ENCODE measurements around the gene TGM5. TPM values are rescaled to one million over a fixed set of nuclear protein-coding genes. Genes with fewer than 3 reads are reported as not detected.

Gene TGM5
- total RNA-seq, 4 donors from 2014 or later = 0.31 to 1.3 (median 0.58) TPM; not detected in 1

GRCh38 chr15:43196760-43197548, 69.8 kb downstream of the TGM5 start:
- Histone ChIP-seq H3K36me3 (peaks cover 17 to 70% of the 10 kb centered on the region in 2 donors), H3K4me3 (no peak overlapping the region), H3K27me3 (no peaks in the 10 kb centered on the region), H3K4me1 (no peaks in the 10 kb centered on the region), H3K9me3 (peaks cover 0 to 3% (median 0%) of the 10 kb centered on the region in 3 donors), H3K27ac (no peak overlapping the region)
- 84 to 86% methylated on average over 7 to 9 of the region's 10 CpGs for WGBS, 2 donors (ENCODE audit: low coverage in 1 of 2)
- TF ChIP-seq POLR2AphosphoS5 (IDR thresholded peaks at IDR 0.05) (no peak), POLR2A (IDR thresholded peaks at IDR 0.05) (no peak), EP300 (IDR thresholded peaks at IDR 0.05) (no peak), CTCF (IDR thresholded peaks at IDR 0.05) (no peak)
- ATAC-seq = no peak

GRCh38 chr15:43194795-43195194, 71.9 kb downstream of the TGM5 start:
- Histone ChIP-seq H3K27me3 (no peaks in the 10 kb centered on the region), H3K9me3 (peaks cover 0 to 3% (median 0%) of the 10 kb centered on the region in 3 donors), H3K4me1 (peaks cover 0 to 8% (median 0%) of the 10 kb centered on the region in 3 donors), H3K4me3 (no peak overlapping the region), H3K36me3 (peaks cover 25 to 92% of the 10 kb centered on the region in 2 donors), H3K27ac (no peak overlapping the region)
- no peak for TF ChIP-seq CTCF (IDR thresholded peaks at IDR 0.05)
- no peak for TF ChIP-seq POLR2A (IDR thresholded peaks at IDR 0.05)
- TF ChIP-seq EP300 (IDR thresholded peaks at IDR 0.05) = no peak
- no peak for TF ChIP-seq POLR2AphosphoS5 (IDR thresholded peaks at IDR 0.05)
- ATAC-seq = no peak
- WGBS, 2 donors (ENCODE audit: low coverage in 1 of 2) = 60 to 77% methylated on average over 2 of the region's 2 CpGs

GRCh38 chr15:43193710-43194109, 73.0 kb downstream of the TGM5 start:
- Histone ChIP-seq H3K36me3 (peaks cover 25 to 95% of the 10 kb centered on the region in 2 donors), H3K9me3 (peaks cover 0 to 3% (median 0%) of the 10 kb centered on the region in 3 donors), H3K27me3 (no peaks in the 10 kb centered on the region), H3K27ac (no peak overlapping the region), H3K4me1 (peaks cover 0 to 16% (median 0%) of the 10 kb centered on the region in 3 donors), H3K4me3 (no peak overlapping the region)
- WGBS, 2 donors (ENCODE audit: low coverage in 1 of 2) = 88% methylated on average over 2 of the region's 2 CpGs
- no peak for ATAC-seq
- TF ChIP-seq CTCF (IDR thresholded peaks at IDR 0.05) = no peak
- TF ChIP-seq EP300 (IDR thresholded peaks at IDR 0.05) = no peak
- no peak for TF ChIP-seq POLR2A (IDR thresholded peaks at IDR 0.05)
- no peak for TF ChIP-seq POLR2AphosphoS5 (IDR thresholded peaks at IDR 0.05)

- peak overlapping the region in 3 of 4 donors; percentile 14 to 48 (median 24) for H3K27ac ChIP-seq
- no peak for ATAC-seq
- H3K4me3 ChIP-seq = no peak overlapping the region
- WGBS, 2 donors (ENCODE audit: low coverage in 1 of 2) = 33 to 55% methylated on average over 1 of the region's 1 CpG
- H3K27me3 ChIP-seq = no peaks in the 10 kb centered on the region
- peaks cover 21 to 60% of the 10 kb centered on the region in 2 donors for H3K36me3 ChIP-seq
- no peaks in the 10 kb centered on the region for H3K9me3 ChIP-seq
- peaks cover 0 to 42% (median 12%) of the 10 kb centered on the region in 3 donors for H3K4me1 ChIP-seq
- TF ChIP-seq POLR2AphosphoS5 (IDR thresholded peaks at IDR 0.05) (no peak), POLR2A (IDR thresholded peaks at IDR 0.05) (no peak), EP300 (IDR thresholded peaks at IDR 0.05) (no peak), CTCF (IDR thresholded peaks at IDR 0.05) (no peak)
Observed at GRCh38 chr15:43190178-43190577, 76.5 kb downstream of the TGM5 start.

GRCh38 chr15:43189296-43189695, 77.4 kb downstream of the TGM5 start:
- 69 to 80% methylated on average over 2 of the region's 2 CpGs for WGBS, 2 donors (ENCODE audit: low coverage in 1 of 2)
- Histone ChIP-seq H3K27ac (no peak overlapping the region), H3K36me3 (peaks cover 13 to 55% of the 10 kb centered on the region in 2 donors)

More at GRCh38 chr15:43189296-43189695, 77.4 kb downstream of the TGM5 start:
- no peak overlapping the region for H3K4me3 ChIP-seq
- H3K27me3 ChIP-seq = no peaks in the 10 kb centered on the region
- no peak for ATAC-seq
- TF ChIP-seq POLR2AphosphoS5 (IDR thresholded peaks at IDR 0.05) (no peak), CTCF (IDR thresholded peaks at IDR 0.05) (no peak), EP300 (IDR thresholded peaks at IDR 0.05) (no peak), POLR2A (IDR thresholded peaks at IDR 0.05) (no peak)
- H3K9me3 ChIP-seq = no peaks in the 10 kb centered on the region
- H3K4me1 ChIP-seq = peaks cover 0 to 49% (median 12%) of the 10 kb centered on the region in 3 donors

All from gastroesophageal sphincter (tissue), 4 donors.